Panc1 (cell line): ENCODE results near the gene AHDC1. TPM values are rescaled to one million over a fixed set of nuclear protein-coding genes. Genes with fewer than 3 reads are reported as not detected.

Source experiments
- ATAC-seq: fragments of 200-7000 bp; cut with Tn5 transposase; 2 replicates; pipeline ENCODE4 v1.9.1; 2020; ENCODE audit warnings: mild to moderate bottlenecking, moderate library complexity
- BruUV-seq: library from RNA; stranded (reverse); fragments of 400-500 nt; replicated peaks from 2 replicates; lab custom pipeline; 2021; lab: Mats Ljungman, UMichigan
- CTCF ChIA-PET: fragments of 300-600 bp; sonication (Branson Sonifier 250); formaldehyde crosslinking; loops from one replicate; lab custom pipeline; 2022; ENCODE audit warnings: antibody characterized with exemption; lab: Charles Lee
- POLR2A ChIA-PET: fragments of 300-600 bp; sonication (Branson Sonifier 250); formaldehyde crosslinking; loops from one replicate; lab custom pipeline; 2022; ENCODE audit warnings: antibody characterized with exemption; lab: Charles Lee
- DNase-seq: peaks from one replicate; pipeline ENCODE4 v3.0.0-alpha.2; 2010; ENCODE audit warnings: low read depth, low spot score
- H3K27ac ChIP-seq: 2 replicates; pipeline ENCODE4 v1.5.1; 2011; ENCODE audit warnings: mild to moderate bottlenecking, low read length, inconsistent platforms
- H3K27me3 ChIP-seq: fragments of 200-500 bp; sonication (Bioruptor generic); 2 replicates; pipeline ENCODE4 v1.6.0; 2014; ENCODE audit warnings: low read length, inconsistent platforms; ENCODE audit not compliant: control insufficient read depth, insufficient read depth
- H3K36me3 ChIP-seq: fragments of 200-500 bp; sonication (Bioruptor generic); 2 replicates; pipeline ENCODE4 v1.5.1; 2014; ENCODE audit warnings: inconsistent platforms, mild to moderate bottlenecking, low read length, moderate library complexity; ENCODE audit not compliant: control insufficient read depth, insufficient read depth
- H3K4me1 ChIP-seq: 2 replicates; pipeline ENCODE4 v1.5.1; 2011; ENCODE audit warnings: inconsistent platforms, mild to moderate bottlenecking, low read length, moderate library complexity; ENCODE audit not compliant: control insufficient read depth, insufficient read depth
- H3K4me3 ChIP-seq, 2 experiments: 2 replicates each; pipeline ENCODE4 v1.5.1; 2011 to 2012; ENCODE audit warnings: low read depth in 2 of 2, low read length in 2 of 2, mild to moderate bottlenecking in 2 of 2, inconsistent platforms in 1 of 2, moderate library complexity in 1 of 2
- H3K9me3 ChIP-seq: fragments of 200-500 bp; sonication (Bioruptor generic); 2 replicates; pipeline ENCODE4 v1.5.1; 2014; ENCODE audit warnings: low read depth, mild to moderate bottlenecking, inconsistent platforms, low read length, moderate library complexity; ENCODE audit not compliant: control insufficient read depth, insufficient read depth
- CTCF ChIP-seq: fragments of 450-650 bp; IDR thresholded peaks from 2 replicates; pipeline ENCODE4 v1.5.1; 2017; ENCODE audit warnings: mild to moderate bottlenecking
- POLR2AphosphoS5 ChIP-seq: IDR thresholded peaks from 2 replicates; pipeline ENCODE4 v1.6.1; 2012; ENCODE audit warnings: mild to moderate bottlenecking, low read depth, low read length, moderate library complexity
- REST ChIP-seq, 2 experiments: IDR thresholded peaks; 2 replicates each; pipeline ENCODE4 v1.6.1; 2011 to 2012; ENCODE audit warnings: low read depth in 2 of 2, control low read depth in 1 of 2, low read length in 1 of 2, mild to moderate bottlenecking in 1 of 2, moderate library complexity in 1 of 2; ENCODE audit not compliant: insufficient read depth in 1 of 2
- SIN3A ChIP-seq: IDR thresholded peaks from 2 replicates; pipeline ENCODE4 v1.6.1; 2012; ENCODE audit warnings: low read depth, mild to moderate bottlenecking, low read length, moderate library complexity, borderline replicate concordance; ENCODE audit not compliant: insufficient read depth
- TCF7L2 ChIP-seq: IDR thresholded peaks from 2 replicates; pipeline ENCODE4 v1.6.1; 2011; ENCODE audit warnings: mild to moderate bottlenecking, low read depth, low read length, inconsistent platforms
- in situ Hi-C: cut with HindIII; loops from 2 replicates; pipeline ENCODE4 v1.10.0; 2016; ENCODE audit warnings: low sequenced_read_pairs, low pct_unique_long_range_greater_than_20kb
- intact Hi-C: fragments of 100-400 bp; cut with micrococcal nuclease; formaldehyde crosslinking; loops from one replicate; pipeline ENCODE4 v1.10.0; 2022; ENCODE audit not compliant: unreplicated experiment
- total RNA-seq: library from RNA; stranded (reverse); gene quantifications from one replicate; pipeline ENCODE4 v1.2.1, GENCODE V29; 2021; ENCODE audit not compliant: unreplicated experiment

AHDC1 gene
- total RNA-seq, 1 experiment from 2014 or later, result 47.1 TPM

- no peak for TF ChIP-seq REST (IDR thresholded peaks at IDR 0.05; ENCODE audit: insufficient read depth in 1 of 2, low read depth in 2 of 2, low read length in 1 of 2)
- TF ChIP-seq POLR2AphosphoS5, result no peak
- TF ChIP-seq TCF7L2, result no peak
- no peak for TF ChIP-seq CTCF
- TF ChIP-seq SIN3A, result no peak
- Histone ChIP-seq H3K36me3 (no peaks in the 10 kb centered on the region), H3K4me3 (no peak overlapping the region), H3K27ac (no peak overlapping the region), H3K9me3 (no peaks in the 10 kb centered on the region), H3K27me3 (no peaks in the 10 kb centered on the region), H3K4me1 (no peaks in the 10 kb centered on the region)
- no TSS peak for BruUV-seq
- ChIA-PET CTCF (no interaction called here), POLR2A (no interaction called here)
- intact Hi-C loops (no loop called here), in situ Hi-C loops (no loop called here)
- ATAC-seq (no peak), DNase-seq (no peak)
Observed at GRCh38 chr1:27627061-27627460, 23.1 kb upstream of the AHDC1 start.

- intact Hi-C loops (no loop called here), in situ Hi-C loops (no loop called here)
- no peak for TF ChIP-seq SIN3A
- no peak for TF ChIP-seq REST (IDR thresholded peaks at IDR 0.05; ENCODE audit: insufficient read depth in 1 of 2, low read depth in 2 of 2, low read length in 1 of 2)
- TF ChIP-seq CTCF, result no peak
- TF ChIP-seq POLR2AphosphoS5, result no peak
- TF ChIP-seq TCF7L2, result no peak
- CTCF ChIA-PET, result no interaction called here
- no peak overlapping the region for H3K27ac ChIP-seq
- H3K9me3 ChIP-seq, result no peaks in the 10 kb centered on the region
- no peaks in the 10 kb centered on the region for H3K4me1 ChIP-seq
- ATAC-seq, result no peak
- H3K4me3 ChIP-seq, result no peak overlapping the region
- H3K27me3 ChIP-seq, result no peaks in the 10 kb centered on the region
- POLR2A ChIA-PET, result no interaction called here
- H3K36me3 ChIP-seq, result no peaks in the 10 kb centered on the region
- no peak for DNase-seq
- no TSS peak for BruUV-seq
Observed at GRCh38 chr1:27626031-27626935, 22.3 kb upstream of the AHDC1 start.
